Measurements from ENCODE around the gene PLEKHH3.
"Not testable (repeated sequence)": the region's sequence is repeated elsewhere in the genome, so short reads cannot be mapped to it uniquely, and the experiment has no call there.

Gene PLEKHH3

GRCh38 chr17:42670789-42671657, 5.8 kb downstream of the PLEKHH3 start:
- peak; percentile 56 for DNase-seq

DNA sequence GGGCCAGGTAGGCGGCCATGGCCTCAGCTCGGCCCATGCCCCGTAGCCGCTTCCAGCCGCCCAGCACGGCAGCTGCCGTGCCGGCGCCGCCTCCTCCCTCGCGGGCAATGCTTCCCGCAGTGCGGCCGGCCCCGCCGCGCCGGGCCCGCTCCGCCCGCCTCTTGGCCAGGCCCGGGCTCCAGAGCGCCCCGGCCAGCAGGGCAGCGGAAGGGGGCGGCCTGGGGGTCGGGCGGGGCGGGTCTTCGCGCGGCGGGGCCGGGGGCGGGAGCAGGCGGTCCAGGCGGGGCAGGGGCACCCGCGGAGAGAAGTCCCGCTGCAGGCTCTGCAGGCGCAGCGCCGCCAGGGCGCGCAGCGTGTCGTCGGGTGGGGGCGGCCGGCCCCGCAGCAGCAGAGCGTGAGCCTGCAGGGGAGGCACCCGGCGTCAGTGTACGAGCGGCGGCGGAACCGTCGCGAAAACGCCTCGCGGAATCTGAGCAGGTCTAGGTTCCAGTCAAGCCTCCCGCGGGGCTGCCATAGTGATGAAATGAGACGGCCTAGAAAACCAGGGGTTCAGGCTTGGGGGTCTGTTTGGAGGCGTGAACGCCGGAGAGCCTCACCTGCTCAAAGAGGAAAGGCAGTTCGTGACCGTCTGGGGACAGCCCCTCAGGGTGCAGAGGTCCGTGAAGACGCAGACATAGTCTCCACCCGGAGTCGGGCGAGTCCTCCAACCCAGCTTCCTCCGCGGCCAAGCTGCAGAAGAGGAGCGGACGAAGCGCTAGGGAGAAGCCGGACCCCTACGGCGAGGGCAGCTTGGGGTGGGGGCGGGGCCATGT, 6.6 kb downstream of the PLEKHH3 start:
- peak; percentile 60 for DNase-seq

GRCh38 chr17:42669705-42669976, 7.2 kb downstream of the PLEKHH3 start:
- no peak for DNase-seq

GRCh38 chr17:42667088-42667951, 9.5 kb downstream of the PLEKHH3 start:
- no peak for DNase-seq

DNA sequence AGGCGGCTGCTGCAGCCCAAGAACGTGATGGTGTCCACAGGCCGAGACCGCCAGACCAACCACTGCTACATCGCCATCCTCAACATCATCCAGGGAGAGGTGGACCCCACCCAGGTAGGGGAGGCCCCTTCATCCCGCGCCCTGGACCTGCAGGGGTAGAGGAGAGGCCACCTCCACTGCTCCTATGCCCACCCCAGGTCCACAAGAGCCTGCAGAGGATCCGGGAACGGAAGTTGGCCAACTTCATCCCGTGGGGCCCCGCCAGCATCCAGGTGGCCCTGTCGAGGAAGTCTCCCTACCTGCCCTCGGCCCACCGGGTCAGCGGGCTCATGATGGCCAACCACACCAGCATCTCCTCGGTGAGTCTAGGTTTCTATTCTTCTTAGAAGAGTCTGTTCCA, 10.7 kb downstream of the PLEKHH3 start:
- DNase-seq, result not testable (repeated sequence)

GRCh38 chr17:42665581-42666001, 11.2 kb downstream of the PLEKHH3 start:
- no peak for DNase-seq

DNA sequence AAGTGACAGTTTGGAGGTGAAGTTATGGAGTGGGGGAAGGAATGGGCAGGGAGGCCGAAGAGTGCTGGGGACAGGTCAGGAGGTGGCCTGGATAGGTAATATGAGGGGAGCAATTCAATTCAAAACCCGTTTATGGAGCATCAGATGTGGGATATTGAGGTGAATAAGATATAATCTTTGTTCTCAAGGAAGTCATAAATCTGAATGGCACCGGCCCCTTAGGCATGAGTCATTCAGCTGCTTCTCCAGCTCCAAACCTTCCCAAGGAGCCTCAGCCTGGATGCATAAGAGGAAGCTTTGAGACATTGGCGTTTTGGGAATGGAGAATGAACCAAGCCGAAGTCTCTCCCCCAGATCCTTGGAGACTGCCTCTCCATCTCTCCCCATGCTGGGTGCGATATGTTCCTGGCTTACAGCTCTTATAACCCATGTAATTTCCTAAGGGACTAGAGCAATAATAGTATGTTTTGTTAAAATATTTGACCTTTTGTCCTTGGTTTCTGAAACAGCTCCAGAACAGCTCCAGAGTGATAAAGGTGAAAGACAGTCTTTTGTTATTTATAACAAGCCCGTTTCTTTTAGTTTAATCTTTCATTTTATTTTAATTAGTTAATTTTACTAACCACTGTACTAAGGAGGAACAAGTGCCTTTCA, 16.0 kb downstream of the PLEKHH3 start:
- no peak for DNase-seq

DNA sequence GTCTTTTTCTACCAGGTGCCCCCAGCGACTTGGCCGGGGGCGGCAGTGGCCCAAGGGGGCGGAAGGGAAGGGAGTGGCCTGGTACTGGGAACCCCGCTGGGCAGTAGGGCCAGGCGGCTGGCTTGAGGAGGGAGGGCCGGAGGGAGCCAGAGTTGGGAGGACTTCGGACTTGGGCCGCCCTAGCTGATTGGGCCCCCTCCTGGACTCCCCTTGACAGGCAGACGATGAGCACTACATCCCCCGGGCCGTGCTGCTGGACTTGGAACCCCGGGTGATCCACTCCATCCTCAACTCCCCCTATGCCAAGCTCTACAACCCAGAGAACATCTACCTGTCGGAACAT, 16.9 kb downstream of the PLEKHH3 start:
- DNase-seq, result not testable (repeated sequence)

DNA sequence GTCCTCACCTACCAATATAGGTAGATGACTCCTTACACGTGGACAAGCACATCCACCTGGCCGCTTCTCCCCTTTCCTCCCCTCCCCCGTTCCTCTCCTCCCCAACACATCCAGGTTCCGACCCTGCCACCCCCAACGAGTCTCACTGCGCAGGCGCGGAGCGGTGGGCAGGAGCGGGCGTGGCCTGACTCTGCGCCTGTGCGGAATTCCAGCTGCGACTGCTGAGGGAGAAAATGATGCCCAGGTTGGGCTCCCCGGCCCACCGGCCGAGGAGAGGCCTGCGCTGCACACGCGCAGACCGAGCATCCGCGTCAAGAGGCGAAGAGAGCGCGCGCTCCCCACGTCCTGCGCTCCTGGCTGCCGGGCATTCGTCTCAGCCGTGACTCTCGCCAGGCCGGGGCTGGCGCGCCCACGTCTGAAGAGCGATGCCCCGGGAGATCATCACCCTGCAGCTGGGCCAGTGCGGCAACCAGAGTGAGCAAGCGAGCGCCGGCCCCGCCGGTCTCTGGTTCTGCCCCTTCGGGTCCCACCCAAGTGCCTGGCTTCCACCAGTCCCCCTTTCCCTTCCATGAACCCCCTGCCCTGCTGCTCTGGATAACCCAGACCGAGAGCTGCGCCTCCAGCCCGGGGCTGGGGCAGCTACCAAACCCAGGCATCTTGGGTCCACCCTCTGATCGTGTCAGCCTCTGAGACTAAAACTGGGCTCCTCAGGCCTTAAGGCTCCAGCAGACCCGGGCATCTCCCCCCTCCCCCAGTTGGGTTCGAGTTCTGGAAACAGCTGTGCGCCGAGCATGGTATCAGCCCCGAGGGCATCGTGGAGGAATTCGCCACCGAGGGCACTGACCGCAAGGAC, 17.5 kb downstream of the PLEKHH3 start, which contains the start of gene TUBG2:
Gene TUBG2, plus strand, starts transcription at position 206 of the 853 bp plus-strand sequence. Its CDS starts 220 bp downstream, at position 426.
- DNase-seq, result peak; percentile 87

DNA sequence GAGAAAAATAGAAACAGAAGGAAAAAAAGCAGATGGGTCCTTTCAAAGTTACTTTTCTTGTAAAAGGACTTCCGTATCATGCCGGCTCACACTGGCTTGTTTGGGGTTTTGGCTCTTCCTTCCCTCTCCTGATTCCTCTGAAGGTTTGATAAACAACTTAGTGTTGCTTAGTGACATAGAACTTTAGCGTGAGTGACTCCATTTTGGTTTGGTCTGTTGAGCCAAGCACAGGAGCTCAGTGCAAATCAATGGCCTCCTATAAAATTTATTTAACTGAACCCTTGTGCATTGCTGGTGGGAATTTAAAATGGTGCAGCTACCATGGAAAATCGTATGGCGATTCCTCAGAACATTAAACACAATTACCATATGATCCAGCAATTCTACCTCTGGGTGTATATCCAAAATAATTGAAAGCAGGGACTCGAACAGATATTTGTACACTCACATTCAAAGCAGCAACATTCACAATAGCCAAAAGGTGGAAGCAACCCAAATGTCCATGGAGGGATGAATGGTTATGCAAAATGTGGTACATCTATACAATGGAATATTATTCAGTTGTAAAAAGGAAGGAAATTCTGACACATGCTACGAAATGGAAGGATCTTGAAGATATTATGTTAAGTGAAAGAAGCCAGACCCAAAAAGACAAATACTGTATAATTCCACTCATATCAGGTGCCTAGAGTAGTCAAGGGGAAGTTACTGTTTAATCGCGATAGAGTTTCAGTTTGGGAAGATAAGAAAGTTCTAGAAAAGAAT, 18.8 kb downstream of the PLEKHH3 start:
- DNase-seq, result no peak

DNA sequence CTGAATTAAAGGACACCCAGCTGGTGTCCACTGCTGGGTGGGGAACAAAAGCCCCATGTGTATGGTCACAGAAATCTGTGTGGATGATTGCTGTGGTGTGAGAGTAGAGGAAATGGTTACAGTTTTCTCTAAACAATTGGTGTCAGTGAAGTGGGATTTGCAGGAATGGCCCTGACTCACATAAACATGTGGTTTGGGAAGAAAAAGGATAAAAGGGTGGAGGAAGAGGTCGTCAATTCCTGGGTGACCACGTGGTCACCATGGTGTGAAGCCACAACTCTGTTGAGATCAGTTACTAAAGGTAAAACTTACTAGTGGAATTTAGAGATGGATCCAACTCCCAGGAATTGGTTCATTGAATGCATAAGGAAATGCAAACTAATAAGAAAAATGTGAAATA, 21.3 kb downstream of the PLEKHH3 start:
- no peak for DNase-seq

DNA sequence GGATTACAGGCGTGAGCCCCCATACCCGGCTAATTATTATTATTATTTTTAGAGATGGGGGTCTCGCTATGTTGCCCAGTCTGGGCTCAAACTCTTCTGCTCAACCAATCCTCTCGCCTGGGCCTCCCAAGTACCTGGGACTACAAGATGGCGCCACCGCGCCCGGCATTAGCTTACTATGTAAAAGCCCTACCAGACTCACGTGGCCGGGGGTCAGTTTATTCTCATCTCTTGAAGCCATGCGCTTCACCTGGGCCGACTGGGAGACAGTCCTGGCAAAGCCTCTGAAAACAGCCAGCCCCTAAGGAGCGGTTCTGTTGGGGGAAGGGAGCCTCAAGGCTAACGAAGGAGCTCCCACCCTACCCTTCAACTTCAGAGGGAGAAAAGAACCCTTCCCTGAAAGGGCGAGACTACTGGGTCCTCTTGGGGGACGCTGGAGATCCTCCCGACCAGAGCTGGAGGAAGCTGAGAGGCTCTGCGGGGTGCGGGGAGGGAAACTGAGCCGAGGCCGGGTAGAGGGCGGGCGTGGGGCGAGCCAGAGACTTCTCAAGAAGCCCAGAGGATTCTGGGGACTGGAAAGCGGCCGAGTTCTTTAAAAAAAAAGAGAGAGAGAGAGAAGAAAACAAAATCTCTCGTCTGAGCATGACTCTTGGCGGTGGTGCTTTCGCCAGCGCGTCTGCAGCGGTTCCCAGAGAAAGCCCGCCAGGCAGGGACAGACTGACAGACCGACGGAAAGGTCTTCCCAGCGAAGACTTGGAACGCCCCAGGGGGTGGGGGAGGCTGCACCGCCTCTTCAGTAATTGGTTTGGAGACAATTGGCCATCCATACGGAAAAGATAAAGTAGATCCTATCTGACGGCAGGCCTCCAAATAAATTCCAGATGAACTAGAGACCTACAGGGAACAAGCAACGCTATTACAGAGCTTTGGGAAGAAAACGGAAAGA, 23.3 kb downstream of the PLEKHH3 start:
- no peak for DNase-seq

GRCh38 chr17:42651392-42651791, 25.4 kb downstream of the PLEKHH3 start:
- DNase-seq, result no peak

GRCh38 chr17:42647778-42648177, 29.0 kb downstream of the PLEKHH3 start:
- no peak for DNase-seq

DNA sequence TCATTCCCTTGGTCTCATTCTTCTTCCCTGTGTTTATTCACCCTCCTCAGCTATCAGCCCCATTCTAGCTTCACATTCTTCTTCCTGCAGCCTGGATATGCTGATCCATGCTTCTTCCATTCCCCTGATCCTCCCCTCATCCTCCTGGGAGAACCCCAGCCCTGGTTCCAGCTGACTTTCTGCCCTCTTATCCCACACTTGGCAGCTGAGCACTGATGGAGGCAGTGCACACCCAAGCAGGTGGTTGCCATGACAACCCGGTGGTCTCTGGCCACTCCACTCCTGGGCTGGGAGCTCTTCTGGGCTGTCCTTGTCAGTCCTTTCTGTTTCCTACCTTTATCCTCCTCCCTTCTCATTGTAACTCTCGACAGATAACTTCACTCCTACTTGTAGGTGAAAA, 34.5 kb downstream of the PLEKHH3 start:
- no peak for DNase-seq

DNA sequence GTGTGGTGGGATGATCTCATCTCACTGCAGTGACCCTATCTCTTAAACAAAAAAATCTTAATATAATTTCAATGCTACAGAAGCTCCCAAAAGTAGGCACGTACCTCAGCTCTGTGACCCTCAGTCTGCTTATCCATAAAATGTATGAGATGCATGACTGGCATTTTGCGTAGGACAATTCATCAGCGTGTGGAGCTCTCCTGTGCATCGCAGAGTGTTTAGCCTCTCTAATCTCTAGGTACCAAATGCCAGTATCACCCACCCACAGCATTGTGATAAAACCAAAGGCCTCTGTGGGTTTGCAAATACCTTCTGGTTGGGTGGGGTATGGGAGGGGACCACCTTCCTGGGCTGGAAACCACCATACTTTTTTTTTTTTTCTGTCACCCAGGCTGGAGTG, 36.7 kb downstream of the PLEKHH3 start:
- DNase-seq, result no peak

DNA sequence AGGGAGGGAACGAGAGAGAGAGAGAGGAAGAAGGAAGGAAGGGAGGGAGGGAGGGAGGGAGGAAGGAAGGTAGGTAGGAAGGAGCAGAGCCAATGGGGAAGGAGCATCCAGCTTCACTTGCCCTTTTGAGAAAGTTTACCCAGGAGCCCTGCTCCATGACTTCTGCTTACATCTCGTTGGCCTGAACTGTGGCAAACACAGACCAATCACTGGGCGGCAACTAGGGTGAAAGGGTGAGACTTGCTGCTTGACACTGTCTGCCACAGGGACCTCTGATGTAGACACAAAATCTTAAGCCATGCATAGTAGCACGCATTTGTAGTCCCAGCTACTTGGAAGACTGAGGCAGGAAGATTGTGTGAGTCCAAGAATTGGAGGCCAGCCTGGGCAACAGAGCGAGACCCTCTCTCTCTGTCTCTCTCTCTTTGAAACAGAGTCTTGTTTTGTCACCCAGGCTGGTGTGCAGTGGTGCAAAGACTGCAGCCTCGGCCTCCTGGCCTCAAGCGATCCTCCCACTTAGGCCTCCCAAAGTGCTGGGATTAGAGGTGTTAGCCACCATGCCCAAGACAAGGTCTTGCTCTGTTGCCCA, 37.2 kb downstream of the PLEKHH3 start:
- no peak for DNase-seq

- DNase-seq, result no peak
Measured at GRCh38 chr17:42632949-42633444, 43.8 kb downstream of the PLEKHH3 start.

GRCh38 chr17:42629411-42630009, 47.3 kb downstream of the PLEKHH3 start:
- DNase-seq, result no peak

Data from CD4-positive, alpha-beta T cell treated with Interleukin-17A for 4 hours (primary cell).